SU-DHL-6 (cell line): ENCODE measurements around the gene RAE1.

Experiments used
- H2AFZ ChIP-seq: fragments of 200-600 bp; sonication (generic); 2 replicates; pipeline ENCODE4 v1.6.1; 2014; ENCODE audit warnings: low read depth, mild to moderate bottlenecking, moderate library complexity, mixed read lengths, antibody characterized with exemption, low read length; ENCODE audit not compliant: severe bottlenecking
- H3F3A ChIP-seq: fragments of 200-600 bp; shearing (Covaris generic); 2 replicates; pipeline ENCODE4 v1.6.0; 2016; ENCODE audit warnings: antibody characterized with exemption, mild to moderate bottlenecking; ENCODE audit not compliant: insufficient read depth
- H3K27ac ChIP-seq: fragments of 200-600 bp; sonication (generic); 2 replicates; pipeline ENCODE4 v1.5.1; 2016; ENCODE audit warnings: low read depth, mild to moderate bottlenecking, low read length, moderate library complexity, mixed read lengths
- H3K27me3 ChIP-seq: fragments of 200-600 bp; sonication (generic), shearing (Covaris generic); 2 replicates; pipeline ENCODE4 v1.6.0; 2014; ENCODE audit warnings: mild to moderate bottlenecking, low read length
- H3K36me3 ChIP-seq: fragments of 200-600 bp; sonication (generic); 2 replicates; pipeline ENCODE4 v1.6.1; 2014; ENCODE audit warnings: mild to moderate bottlenecking, low read length, mixed read lengths
- H3K4me2 ChIP-seq: fragments of 300-600, 200-600 bp; shearing (Covaris generic), sonication (generic); 2 replicates; pipeline ENCODE4 v1.6.0; 2014; ENCODE audit warnings: low read length, low read depth, mild to moderate bottlenecking; ENCODE audit not compliant: poor library complexity, severe bottlenecking
- H3K4me3 ChIP-seq: fragments of 200-600 bp; sonication (generic); 2 replicates; pipeline ENCODE4 v1.5.1; 2014; ENCODE audit warnings: antibody characterized with exemption, low read length, mild to moderate bottlenecking, mixed read lengths; ENCODE audit not compliant: insufficient read depth, poor library complexity, severe bottlenecking
- H3K79me2 ChIP-seq: fragments of 200-600 bp; sonication (generic); 2 replicates; pipeline ENCODE4 v1.6.1; 2014; ENCODE audit warnings: mild to moderate bottlenecking, low read length, moderate library complexity; ENCODE audit not compliant: insufficient read depth
- H3K9ac ChIP-seq: fragments of 200-600 bp; sonication (generic); 2 replicates; pipeline ENCODE4 v1.7.0; 2014; ENCODE audit warnings: mild to moderate bottlenecking, low read length
- H3K9me2 ChIP-seq: fragments of 200-600 bp; sonication (generic); replicated peaks from 2 replicates; pipeline ENCODE4 v1.6.1; 2014; ENCODE audit warnings: low read length; ENCODE audit not compliant: insufficient read depth
- H3K9me3 ChIP-seq: fragments of 200-600 bp; sonication (generic); 2 replicates; pipeline ENCODE4 v1.6.1; 2014; ENCODE audit warnings: low read length, mixed read lengths; ENCODE audit not compliant: insufficient read depth
- H4K20me1 ChIP-seq: fragments of 200-600 bp; sonication (generic); 2 replicates; pipeline ENCODE4 v1.6.1; 2014; ENCODE audit warnings: low read depth, mild to moderate bottlenecking, antibody characterized with exemption, low read length, moderate library complexity, mixed read lengths
- EZH2phosphoT487 ChIP-seq: fragments of 200-600 bp; sonication (generic), shearing (Covaris generic); conservative IDR thresholded peaks from 2 replicates; pipeline ENCODE4 v1.6.1; 2018; ENCODE audit warnings: mild to moderate bottlenecking, antibody characterized with exemption, low read length, moderate library complexity, mixed read lengths
- TF ChIP-seq, protein P1 (sequence below): fragments of 200-600 bp; sonication (generic); IDR thresholded peaks from one replicate; pipeline ENCODE4 v1.5.1; 2017; ENCODE audit warnings: antibody characterized with exemption, mild to moderate bottlenecking, low read length, moderate library complexity; ENCODE audit not compliant: insufficient read depth, poor library complexity, severe bottlenecking

RAE1 gene

DNA sequence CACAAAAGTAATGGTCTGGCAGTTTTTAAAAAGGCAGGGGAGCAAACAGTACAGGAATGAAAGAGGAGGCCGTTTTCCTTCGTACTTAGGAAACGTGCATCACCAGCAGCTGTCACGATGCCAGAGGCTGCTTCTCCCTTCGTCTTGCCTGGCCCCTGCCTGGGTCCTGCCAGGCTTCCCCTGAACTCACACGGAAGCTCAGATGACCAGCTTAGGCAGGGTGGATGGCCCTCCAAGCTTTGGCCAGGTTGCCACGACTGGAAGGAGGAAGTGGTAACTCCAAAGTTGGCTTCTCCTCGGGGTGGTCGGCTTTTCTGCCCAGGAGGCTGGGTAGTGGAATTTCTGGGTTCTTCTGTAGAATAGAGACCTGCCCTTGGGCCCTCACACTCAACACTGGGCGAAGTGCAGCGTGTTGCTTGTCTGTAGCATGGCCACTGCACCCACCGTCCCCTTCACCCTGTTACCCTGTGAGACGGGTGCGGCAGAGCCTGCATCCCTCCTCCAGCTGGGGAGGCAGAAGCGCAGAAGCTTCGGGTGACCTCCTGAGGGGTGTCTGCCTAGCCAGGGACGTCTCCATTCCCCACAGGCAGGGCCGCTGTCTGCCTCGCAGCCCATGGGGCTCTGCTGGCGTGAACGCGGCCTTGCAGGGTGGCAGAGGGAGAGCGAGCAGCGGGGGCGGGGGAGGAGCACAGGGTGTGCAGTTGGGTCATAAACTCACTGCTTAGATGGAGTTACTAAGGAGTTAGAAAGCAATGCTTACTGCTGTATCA, 21.7 kb downstream of the RAE1 start:
- no peaks in the 10 kb centered on the region for H3K9me3 ChIP-seq
- H2AFZ ChIP-seq: no peak overlapping the region
- H3K79me2 ChIP-seq: no peaks in the 10 kb centered on the region
- H3K9me2 ChIP-seq: no peaks in the 10 kb centered on the region
- peaks cover 17% of the 10 kb centered on the region; the same call in 1 of the 2 replicates for H3K36me3 ChIP-seq
- H3K4me3 ChIP-seq: no peak overlapping the region
- no peak overlapping the region for H3K27ac ChIP-seq
- H3F3A ChIP-seq: no peaks in the 10 kb centered on the region
- no peaks in the 10 kb centered on the region for H4K20me1 ChIP-seq
- H3K27me3 ChIP-seq: no peaks in the 10 kb centered on the region
- H3K9ac ChIP-seq: no peak overlapping the region
- H3K4me2 ChIP-seq: no peak overlapping the region
- TF ChIP-seq, protein P1, sequence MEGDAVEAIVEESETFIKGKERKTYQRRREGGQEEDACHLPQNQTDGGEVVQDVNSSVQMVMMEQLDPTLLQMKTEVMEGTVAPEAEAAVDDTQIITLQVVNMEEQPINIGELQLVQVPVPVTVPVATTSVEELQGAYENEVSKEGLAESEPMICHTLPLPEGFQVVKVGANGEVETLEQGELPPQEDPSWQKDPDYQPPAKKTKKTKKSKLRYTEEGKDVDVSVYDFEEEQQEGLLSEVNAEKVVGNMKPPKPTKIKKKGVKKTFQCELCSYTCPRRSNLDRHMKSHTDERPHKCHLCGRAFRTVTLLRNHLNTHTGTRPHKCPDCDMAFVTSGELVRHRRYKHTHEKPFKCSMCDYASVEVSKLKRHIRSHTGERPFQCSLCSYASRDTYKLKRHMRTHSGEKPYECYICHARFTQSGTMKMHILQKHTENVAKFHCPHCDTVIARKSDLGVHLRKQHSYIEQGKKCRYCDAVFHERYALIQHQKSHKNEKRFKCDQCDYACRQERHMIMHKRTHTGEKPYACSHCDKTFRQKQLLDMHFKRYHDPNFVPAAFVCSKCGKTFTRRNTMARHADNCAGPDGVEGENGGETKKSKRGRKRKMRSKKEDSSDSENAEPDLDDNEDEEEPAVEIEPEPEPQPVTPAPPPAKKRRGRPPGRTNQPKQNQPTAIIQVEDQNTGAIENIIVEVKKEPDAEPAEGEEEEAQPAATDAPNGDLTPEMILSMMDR: no peak
- TF ChIP-seq EZH2phosphoT487: no peak

DNA sequence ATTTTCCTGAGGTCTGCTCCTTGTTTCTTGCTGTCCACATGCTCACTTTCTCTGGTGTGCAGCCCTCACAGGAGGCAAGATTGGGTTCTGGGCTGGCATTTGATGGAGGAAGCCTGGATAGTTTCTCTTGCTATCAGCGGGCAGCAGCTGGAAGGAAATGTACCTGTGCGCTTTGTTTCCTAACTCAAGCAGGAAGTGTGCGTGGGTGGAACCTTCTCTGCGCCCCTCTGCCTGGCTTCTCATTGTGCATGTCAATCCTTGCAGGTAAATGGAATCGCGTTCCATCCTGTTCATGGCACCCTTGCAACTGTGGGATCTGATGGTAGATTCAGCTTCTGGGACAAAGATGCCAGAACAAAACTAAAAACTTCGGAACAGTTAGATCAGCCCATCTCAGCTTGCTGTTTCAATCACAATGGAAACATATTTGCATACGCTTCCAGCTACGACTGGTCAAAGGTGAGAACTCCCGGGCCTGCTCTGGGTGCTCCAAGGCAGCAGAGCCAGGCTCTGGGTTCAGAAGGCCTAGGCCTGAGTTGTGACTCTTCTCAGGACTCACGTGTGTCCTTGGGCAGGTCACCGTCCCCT, 23.4 kb downstream of the RAE1 start:
- no peaks in the 10 kb centered on the region for H3K9me3 ChIP-seq
- TF ChIP-seq, protein P1: no peak
- TF ChIP-seq EZH2phosphoT487: no peak
- no peak overlapping the region for H3K9ac ChIP-seq
- no peaks in the 10 kb centered on the region for H3F3A ChIP-seq
- H3K36me3 ChIP-seq: peaks cover 7% of the 10 kb centered on the region; the same call in 1 of the 2 replicates
- H3K9me2 ChIP-seq: no peaks in the 10 kb centered on the region
- H2AFZ ChIP-seq: no peak overlapping the region
- no peak overlapping the region for H3K4me2 ChIP-seq
- H3K27me3 ChIP-seq: no peaks in the 10 kb centered on the region
- no peak overlapping the region for H3K4me3 ChIP-seq
- H3K79me2 ChIP-seq: no peaks in the 10 kb centered on the region
- no peak overlapping the region for H3K27ac ChIP-seq
- no peaks in the 10 kb centered on the region for H4K20me1 ChIP-seq

DNA sequence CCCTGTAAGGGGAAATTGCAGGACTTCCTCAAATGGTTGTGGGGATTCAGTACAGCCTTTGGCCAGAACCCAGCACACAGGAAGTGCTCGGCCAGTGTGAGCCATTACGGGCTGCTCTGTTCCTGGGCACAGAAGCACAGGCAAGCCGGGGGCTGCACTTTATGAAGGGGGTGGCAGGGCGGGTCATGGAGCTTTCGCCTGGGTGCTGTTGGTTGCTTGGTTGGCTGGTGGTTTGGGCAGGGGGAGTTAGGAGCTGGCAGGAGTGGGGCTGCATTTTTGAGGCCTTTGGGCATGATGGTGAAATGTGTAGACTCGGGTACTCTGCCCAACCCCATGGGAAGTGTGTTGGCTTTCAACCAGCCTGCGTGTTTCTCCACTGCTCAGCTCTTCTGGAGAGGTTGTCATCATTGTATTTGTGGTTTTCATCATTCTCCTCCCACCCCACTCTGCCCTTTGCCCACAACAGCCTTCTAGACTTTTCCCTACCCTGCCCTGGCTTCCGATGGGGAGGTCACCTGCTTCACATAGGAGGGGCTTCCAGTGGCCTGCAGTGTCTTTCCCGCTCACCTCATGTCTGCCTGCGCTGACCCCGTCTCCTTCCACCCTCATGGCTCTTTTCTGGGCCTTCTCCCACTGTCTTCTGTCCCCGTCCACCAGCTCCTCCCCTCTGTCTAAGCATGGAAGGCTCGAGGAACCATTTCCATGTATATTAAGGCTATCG, 24.0 kb downstream of the RAE1 start:
- Histone ChIP-seq H3K9me3 (no peaks in the 10 kb centered on the region), H3F3A (peaks cover 6% of the 10 kb centered on the region; the same call in 1 of the 2 replicates), H3K79me2 (no peaks in the 10 kb centered on the region), H3K27ac (no peak overlapping the region), H3K4me2 (no peak overlapping the region), H3K36me3 (peaks cover 7% of the 10 kb centered on the region; the same call in 1 of the 2 replicates), H3K4me3 (no peak overlapping the region), H2AFZ (no peak overlapping the region), H3K9ac (no peak overlapping the region), H3K27me3 (no peaks in the 10 kb centered on the region), H4K20me1 (no peaks in the 10 kb centered on the region), H3K9me2 (no peaks in the 10 kb centered on the region)
- TF ChIP-seq, protein P1: no peak
- TF ChIP-seq EZH2phosphoT487: no peak
